ENCODE measurements around the gene TUBE1. TPM values are rescaled to one million over a fixed set of nuclear protein-coding genes. Genes with fewer than 3 reads are reported as not detected.

Gene TUBE1
- total RNA-seq, 1 experiment from 2014 or later = 42.5 TPM

DNA sequence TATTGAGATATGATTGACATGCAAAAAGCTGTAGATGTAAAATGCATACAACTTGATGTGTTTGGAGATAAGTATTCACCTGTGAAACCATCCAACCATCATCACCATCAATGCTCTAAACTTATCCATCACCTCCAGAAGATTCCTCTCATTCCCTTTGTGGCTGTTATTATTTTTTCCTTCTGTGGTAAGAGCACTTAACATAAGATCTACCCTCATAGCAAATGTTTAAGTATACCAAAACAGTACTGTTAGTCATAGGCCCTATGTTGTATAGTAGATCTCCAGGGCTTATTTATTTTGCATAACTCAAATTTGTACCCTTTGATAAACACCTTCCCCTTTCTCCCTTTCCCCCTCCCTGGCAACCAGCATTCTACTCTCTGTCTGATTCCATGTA is 64.5 kb downstream of the TUBE1 start:
- no peak for ATAC-seq
- BruUV-seq (replicated peaks) = no TSS peak
- CTCF ChIA-PET = no interaction called here

More for the DNA sequence above, 64.5 kb downstream of the TUBE1 start:
- ChIA-PET POLR2A (no interaction called here), RAD21 (ENCODE audit: low non-redundant PET in 1 of 2, low total read pairs in 2 of 2, uncharacterized antibody in 2 of 2, unreplicated experiment in 2 of 2) (no interaction called here)
- no peaks in the 10 kb centered on the region for H3K9me2 ChIP-seq (ENCODE audit: insufficient read depth)
- no peak overlapping the region for H2AFZ ChIP-seq (ENCODE audit: low read depth, low read length, poor library complexity, severe bottlenecking)
- H3K4me3 ChIP-seq (replicated peaks in 1 of 2; ENCODE audit: low read depth in 1 of 2, low read length in 2 of 2) = no peak overlapping the region
- H3K79me2 ChIP-seq (ENCODE audit: insufficient read depth, low read length) = no peaks in the 10 kb centered on the region
- no peak overlapping the region for H3K9ac ChIP-seq (ENCODE audit: low read length)
- H3K4me2 ChIP-seq (ENCODE audit: low read length) = no peak overlapping the region
- H4K20me1 ChIP-seq (ENCODE audit: insufficient read depth) = no peaks in the 10 kb centered on the region
- DNase-seq (ENCODE audit: low read depth, low spot score) = no peak
- no peaks in the 10 kb centered on the region for H3K36me3 ChIP-seq (ENCODE audit: control insufficient read depth in 1 of 2, insufficient read depth in 2 of 2, low read length in 2 of 2)
- no peaks in the 10 kb centered on the region for H3K9me3 ChIP-seq (ENCODE audit: control insufficient read depth in 1 of 2, insufficient read depth in 1 of 2, low read depth in 1 of 2, low read length in 2 of 2)
- H3K27ac ChIP-seq (ENCODE audit: low read depth, low read length) = no peak overlapping the region
- no peaks in the 10 kb centered on the region for H3K27me3 ChIP-seq (ENCODE audit: insufficient read depth, low read length)
- TF ChIP-seq YY1 (IDR thresholded peaks at IDR 0.05; ENCODE audit: extremely low read depth, insufficient replicate concordance, low read depth, low read length) (no peak), ZFX (IDR thresholded peaks at IDR 0.05) (no peak), ELF1 (IDR thresholded peaks at IDR 0.05; ENCODE audit: borderline replicate concordance, low read depth) (no peak), JUND (IDR thresholded peaks at IDR 0.05) (no peak), RAD21 (IDR thresholded peaks at IDR 0.05; ENCODE audit: low read depth) (no peak), CBX3 (IDR thresholded peaks at IDR 0.05; ENCODE audit: low read depth) (no peak), SRF (IDR thresholded peaks at IDR 0.05; ENCODE audit: low read depth) (no peak), MAX (IDR thresholded peaks at IDR 0.05) (no peak), CEBPB (IDR thresholded peaks at IDR 0.05; ENCODE audit: low read depth) (no peak), SIN3A (IDR thresholded peaks at IDR 0.05; ENCODE audit: low read depth) (no peak), SP1 (IDR thresholded peaks at IDR 0.05; ENCODE audit: low read depth) (no peak), FOSL1 (IDR thresholded peaks at IDR 0.05; ENCODE audit: low read depth) (no peak), EGR1 (IDR thresholded peaks at IDR 0.05; ENCODE audit: low read depth) (no peak), ZNF274 (IDR thresholded peaks at IDR 0.05; ENCODE audit: low read depth, low read length) (no peak), TCF7L2 (IDR thresholded peaks at IDR 0.05; ENCODE audit: borderline replicate concordance, extremely low read depth, insufficient read depth, insufficient read length) (no peak)
- TF ChIP-seq, protein P1, sequence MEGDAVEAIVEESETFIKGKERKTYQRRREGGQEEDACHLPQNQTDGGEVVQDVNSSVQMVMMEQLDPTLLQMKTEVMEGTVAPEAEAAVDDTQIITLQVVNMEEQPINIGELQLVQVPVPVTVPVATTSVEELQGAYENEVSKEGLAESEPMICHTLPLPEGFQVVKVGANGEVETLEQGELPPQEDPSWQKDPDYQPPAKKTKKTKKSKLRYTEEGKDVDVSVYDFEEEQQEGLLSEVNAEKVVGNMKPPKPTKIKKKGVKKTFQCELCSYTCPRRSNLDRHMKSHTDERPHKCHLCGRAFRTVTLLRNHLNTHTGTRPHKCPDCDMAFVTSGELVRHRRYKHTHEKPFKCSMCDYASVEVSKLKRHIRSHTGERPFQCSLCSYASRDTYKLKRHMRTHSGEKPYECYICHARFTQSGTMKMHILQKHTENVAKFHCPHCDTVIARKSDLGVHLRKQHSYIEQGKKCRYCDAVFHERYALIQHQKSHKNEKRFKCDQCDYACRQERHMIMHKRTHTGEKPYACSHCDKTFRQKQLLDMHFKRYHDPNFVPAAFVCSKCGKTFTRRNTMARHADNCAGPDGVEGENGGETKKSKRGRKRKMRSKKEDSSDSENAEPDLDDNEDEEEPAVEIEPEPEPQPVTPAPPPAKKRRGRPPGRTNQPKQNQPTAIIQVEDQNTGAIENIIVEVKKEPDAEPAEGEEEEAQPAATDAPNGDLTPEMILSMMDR (IDR thresholded peaks at IDR 0.05 in 2 of 3, conservative IDR thresholded peaks at IDR 0.05 in 1 of 3; ENCODE audit: borderline replicate concordance in 1 of 3, insufficient read depth in 1 of 3, low read depth in 2 of 3, low read length in 2 of 3) = no peak
- intact Hi-C loops (cut with micrococcal nuclease) = no loop called here
- H3K4me1 ChIP-seq (ENCODE audit: control insufficient read depth in 1 of 2, insufficient read depth in 2 of 2, low read length in 2 of 2) = no peaks in the 10 kb centered on the region

All from HCT116 (cell line).